GM15510 (cell line): ENCODE data around the gene RASA3.

Source experiments
- POLR2A ChIP-seq: IDR thresholded peaks from 3 replicates; pipeline ENCODE4 v1.6.1; 2011; ENCODE audit warnings: borderline replicate concordance; ENCODE audit not compliant: insufficient read length; ENCODE audit errors: extremely low read depth

Gene RASA3

GRCh38 chr13:114078461-114079451 is 53.7 kb downstream of the RASA3 start:
- TF ChIP-seq POLR2A, result no peak

DNA sequence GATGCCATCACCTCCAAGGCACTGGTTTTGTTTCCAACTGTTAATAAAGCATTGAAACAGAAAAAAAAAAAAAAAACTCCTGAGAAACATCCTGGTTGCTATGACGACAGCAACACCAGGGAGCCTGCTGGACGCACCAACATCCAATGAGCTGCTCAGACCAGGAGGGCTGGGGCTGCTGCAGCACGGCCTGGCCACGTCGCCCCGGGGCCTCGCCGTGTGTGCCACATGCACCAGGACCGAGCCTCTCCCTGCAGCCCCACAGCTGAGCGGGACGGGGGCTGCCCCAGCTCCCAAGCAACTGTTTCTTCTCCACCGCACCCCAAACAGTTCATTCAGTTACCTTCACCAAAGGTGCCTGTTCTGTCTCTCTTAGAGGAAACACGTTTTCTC is 54.5 kb downstream of the RASA3 start:
- no peak for TF ChIP-seq POLR2A

- TF ChIP-seq POLR2A, result no peak
These were observed 55.1 kb downstream of the RASA3 start for GRCh38 chr13:114077099-114077932.

GRCh38 chr13:114076329-114077090 is 55.9 kb downstream of the RASA3 start:
- TF ChIP-seq POLR2A, result no peak

DNA sequence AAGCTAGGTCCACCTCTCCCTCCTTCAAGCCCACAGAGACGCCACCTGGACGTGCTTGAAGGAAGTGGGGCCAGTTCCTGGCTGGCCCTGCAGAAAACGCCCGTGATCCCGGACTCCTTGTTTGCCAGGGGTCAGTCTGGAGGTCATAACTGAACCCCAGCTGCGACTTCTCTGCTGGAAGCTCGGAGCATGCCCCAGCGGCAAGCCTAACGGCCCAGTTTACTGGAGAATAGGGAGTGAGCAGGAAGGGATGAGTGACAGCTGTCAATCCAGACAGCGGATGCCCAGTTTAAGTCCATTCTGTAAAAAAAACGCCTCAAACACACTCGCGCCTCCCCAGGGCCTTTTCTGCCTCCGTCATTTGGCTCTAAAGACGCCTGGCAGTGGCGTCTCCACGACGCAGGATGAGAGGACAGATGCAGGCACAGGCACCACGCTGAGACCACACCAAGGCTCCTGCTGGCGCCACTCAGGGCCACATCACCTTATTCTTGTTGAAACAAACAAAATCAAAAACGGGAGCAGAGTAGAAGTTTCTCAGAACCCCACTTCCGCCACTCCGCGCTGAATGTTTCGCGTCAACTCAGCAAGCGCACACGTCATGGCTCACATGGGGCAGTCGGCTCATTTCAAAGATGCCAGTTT is 57.6 kb downstream of the RASA3 start:
- TF ChIP-seq POLR2A, result no peak

- TF ChIP-seq POLR2A, result no peak
These were observed 58.4 kb downstream of the RASA3 start for GRCh38 chr13:114073881-114074612.

- no peak for TF ChIP-seq POLR2A
These were observed 60.0 kb downstream of the RASA3 start for GRCh38 chr13:114072421-114072820.

DNA sequence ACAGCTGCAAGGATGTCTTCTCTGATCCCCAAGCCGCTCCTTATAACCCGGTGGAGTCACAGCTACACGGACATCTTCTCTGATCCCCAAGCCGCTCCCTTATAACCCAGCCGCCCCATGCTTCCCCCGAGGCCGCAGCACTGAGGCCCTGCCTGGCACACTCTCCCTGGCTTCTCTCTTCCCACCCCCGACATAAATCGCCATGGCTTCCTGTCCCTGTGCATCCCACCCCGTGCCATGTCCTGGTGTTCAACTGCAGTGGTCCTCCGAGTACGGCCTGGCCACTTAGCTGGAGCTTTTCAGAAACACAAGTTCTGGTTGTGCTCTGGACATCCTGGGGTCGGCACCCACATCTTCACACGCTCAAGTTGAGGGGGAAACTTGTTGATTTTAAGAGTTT is 60.4 kb downstream of the RASA3 start:
- no peak for TF ChIP-seq POLR2A

- no peak for TF ChIP-seq POLR2A
These were observed 61.0 kb downstream of the RASA3 start for GRCh38 chr13:114071410-114071809.

- no peak for TF ChIP-seq POLR2A
These were observed 62.2 kb downstream of the RASA3 start for GRCh38 chr13:114070098-114070799.

- TF ChIP-seq POLR2A, result no peak
These were observed 62.9 kb downstream of the RASA3 start for GRCh38 chr13:114069376-114070097.

GRCh38 chr13:114068656-114069318 is 63.6 kb downstream of the RASA3 start:
- no peak for TF ChIP-seq POLR2A
